ENCODE data around the gene INPP5F. TPM values are rescaled to one million over a fixed set of nuclear protein-coding genes. Genes with fewer than 3 reads are reported as not detected.

The INPP5F gene
- total and polyA plus RNA-seq, 8 donors, result 10.9 to 46.5 (median 40.5) TPM

- DNase-seq, result peak in 1 of 4 donors; percentile 32
- TF ChIP-seq CTCF (IDR thresholded peaks at IDR 0.05), result no peak
- H3K9me3 ChIP-seq, result no peaks in the 10 kb centered on the region
- H3K36me3 ChIP-seq, result peaks cover 0 to 26% of the 10 kb centered on the region in 2 donors
- peak overlapping the region in 1 of 2 donors; percentile 6 for H3K4me3 ChIP-seq
- H3K27me3 ChIP-seq, result no peaks in the 10 kb centered on the region
- peak; percentile 19 for ATAC-seq
- H3K27ac ChIP-seq, result no peak overlapping the region
- H3K4me1 ChIP-seq, result no peaks in the 10 kb centered on the region
- intact Hi-C loops (cut with DNase I), result no loop called here
Measured at GRCh38 chr10:119818889-119819270, 93.0 kb downstream of the INPP5F start.

GRCh38 chr10:119821182-119821581 lies 95.3 kb downstream of the INPP5F start:
- H3K36me3 ChIP-seq, result peaks cover 0 to 24% of the 10 kb centered on the region in 2 donors
- H3K27ac ChIP-seq, result no peak overlapping the region
- DNase-seq (no peak), ATAC-seq (no peak)
- H3K27me3 ChIP-seq, result no peaks in the 10 kb centered on the region
- no peak overlapping the region for H3K4me3 ChIP-seq
- no peak for TF ChIP-seq CTCF (IDR thresholded peaks at IDR 0.05)
- no peaks in the 10 kb centered on the region for H3K9me3 ChIP-seq
- intact Hi-C loops (cut with DNase I), result no loop called here
- H3K4me1 ChIP-seq, result no peaks in the 10 kb centered on the region

- TF ChIP-seq CTCF (IDR thresholded peaks at IDR 0.05), result no peak
- H3K4me1 ChIP-seq, result no peaks in the 10 kb centered on the region
- intact Hi-C loops (cut with DNase I), result no loop called here
- H3K4me3 ChIP-seq, result no peak overlapping the region
- no peaks in the 10 kb centered on the region for H3K9me3 ChIP-seq
- ATAC-seq (no peak), DNase-seq (no peak)
- peaks cover 0 to 35% of the 10 kb centered on the region in 2 donors for H3K36me3 ChIP-seq
- H3K27ac ChIP-seq, result no peak overlapping the region
- H3K27me3 ChIP-seq, result no peaks in the 10 kb centered on the region
Measured at GRCh38 chr10:119824299-119824698, 98.4 kb downstream of the INPP5F start.

GRCh38 chr10:119826771-119827170 lies 100.9 kb downstream of the INPP5F start:
- Histone ChIP-seq H3K4me3 (no peak overlapping the region), H3K36me3 (peaks cover 6 to 59% of the 10 kb centered on the region in 2 donors), H3K9me3 (no peaks in the 10 kb centered on the region), H3K27me3 (no peaks in the 10 kb centered on the region), H3K27ac (no peak overlapping the region), H3K4me1 (no peaks in the 10 kb centered on the region)
- no peak for DNase-seq
- no peak for TF ChIP-seq CTCF (IDR thresholded peaks at IDR 0.05)
- ATAC-seq, result no peak
- intact Hi-C loops (cut with DNase I), result no loop called here

GRCh38 chr10:119827430-119827829 lies 101.6 kb downstream of the INPP5F start:
- no peak overlapping the region for H3K27ac ChIP-seq
- H3K27me3 ChIP-seq, result no peaks in the 10 kb centered on the region
- intact Hi-C loops (cut with DNase I), result no loop called here
- no peak overlapping the region for H3K4me3 ChIP-seq
- DNase-seq, result no peak
- H3K36me3 ChIP-seq, result peaks cover 6 to 66% of the 10 kb centered on the region in 2 donors
- ATAC-seq, result no peak
- H3K9me3 ChIP-seq, result no peaks in the 10 kb centered on the region
- no peak for TF ChIP-seq CTCF (IDR thresholded peaks at IDR 0.05)
- no peaks in the 10 kb centered on the region for H3K4me1 ChIP-seq
